ENCODE data around the gene LAMB1. TPM values are rescaled to one million over a fixed set of nuclear protein-coding genes. Genes with fewer than 3 reads are reported as not detected.

Gene LAMB1
- polyA plus RNA-seq (2013, experiment 1 of 2), result 56.2 TPM
- polyA plus RNA-seq (2013, experiment 2 of 2), result 61.1 TPM

GRCh38 chr7:108002726-108003598 lies at the start of gene LAMB1:
TSS of gene LAMB1 (minus strand) at chr7:108003161. CDS start at chr7:108002885, 276 bp downstream.
- Histone ChIP-seq H3K9me3 (ENCODE audit: insufficient read depth, low read depth, low read length) (no peaks in the 10 kb centered on the region), H3K27ac (ENCODE audit: low read depth, low read length) (peak within 1 kb of the TSS; percentile 52), H3K4me3 (ENCODE audit: low read length) (peak within 1 kb of the TSS; percentile 76), H3K36me3 (ENCODE audit: insufficient read depth, low read length) (peaks cover 22% of the 10 kb centered on the region), H3K4me1 (ENCODE audit: insufficient read depth, low read length) (peaks cover 33% of the 10 kb centered on the region; the same call in 1 of the 2 replicates), H3K27me3 (ENCODE audit: insufficient read depth, low read length) (peaks cover 73% of the 10 kb centered on the region), H3K9ac (ENCODE audit: low read depth, low read length) (peak within 1 kb of the TSS; percentile 80)
- WGBS, result under 1% methylated on average over 75 of the region's 75 CpGs

- Histone ChIP-seq H3K36me3 (ENCODE audit: insufficient read depth, low read length) (no peaks in the 10 kb centered on the region), H3K4me1 (ENCODE audit: insufficient read depth, low read length) (0 out of 2 replicates have a peak, but pooled peaks cover 5% of the 10 kb centered on the region), H3K27me3 (ENCODE audit: insufficient read depth, low read length) (no peaks in the 10 kb centered on the region), H3K4me3 (ENCODE audit: low read length) (no peak overlapping the region), H3K27ac (ENCODE audit: low read depth, low read length) (no peak overlapping the region), H3K9me3 (ENCODE audit: insufficient read depth, low read depth, low read length) (no peaks in the 10 kb centered on the region), H3K9ac (ENCODE audit: low read depth, low read length) (no peak overlapping the region)
- WGBS, result no CpG with 5 or more reads among the region's 1 CpG
Measured at GRCh38 chr7:108051454-108051853, 48.5 kb upstream of the LAMB1 start.

GRCh38 chr7:108049962-108050361 lies 47.0 kb upstream of the LAMB1 start:
- H3K9me3 ChIP-seq (ENCODE audit: insufficient read depth, low read depth, low read length), result no peaks in the 10 kb centered on the region
- 0 out of 2 replicates have a peak, but pooled peaks cover 5% of the 10 kb centered on the region for H3K4me1 ChIP-seq (ENCODE audit: insufficient read depth, low read length)
- H3K27ac ChIP-seq (ENCODE audit: low read depth, low read length), result no peak overlapping the region
- H3K27me3 ChIP-seq (ENCODE audit: insufficient read depth, low read length), result no peaks in the 10 kb centered on the region
- H3K4me3 ChIP-seq (ENCODE audit: low read length), result no peak overlapping the region
- H3K36me3 ChIP-seq (ENCODE audit: insufficient read depth, low read length), result no peaks in the 10 kb centered on the region
- WGBS, result 76% methylated on average over 3 of the region's 3 CpGs
- H3K9ac ChIP-seq (ENCODE audit: low read depth, low read length), result no peak overlapping the region

- Histone ChIP-seq H3K4me1 (ENCODE audit: insufficient read depth, low read length) (0 out of 2 replicates have a peak, but pooled peaks cover 5% of the 10 kb centered on the region), H3K4me3 (ENCODE audit: low read length) (no peak overlapping the region), H3K27ac (ENCODE audit: low read depth, low read length) (no peak overlapping the region), H3K27me3 (ENCODE audit: insufficient read depth, low read length) (no peaks in the 10 kb centered on the region), H3K9ac (ENCODE audit: low read depth, low read length) (no peak overlapping the region), H3K9me3 (ENCODE audit: insufficient read depth, low read depth, low read length) (no peaks in the 10 kb centered on the region), H3K36me3 (ENCODE audit: insufficient read depth, low read length) (no peaks in the 10 kb centered on the region)
- 96% methylated on average over 3 of the region's 3 CpGs for WGBS
Measured at GRCh38 chr7:108048422-108048821, 45.5 kb upstream of the LAMB1 start.

- 0 out of 2 replicates have a peak, but pooled peaks cover 5% of the 10 kb centered on the region for H3K4me1 ChIP-seq (ENCODE audit: insufficient read depth, low read length)
- 94% methylated on average over 6 of the region's 6 CpGs for WGBS
- no peak overlapping the region for H3K4me3 ChIP-seq (ENCODE audit: low read length)
- H3K36me3 ChIP-seq (ENCODE audit: insufficient read depth, low read length), result no peaks in the 10 kb centered on the region
- H3K27ac ChIP-seq (ENCODE audit: low read depth, low read length), result no peak overlapping the region
- no peak overlapping the region for H3K9ac ChIP-seq (ENCODE audit: low read depth, low read length)
- no peaks in the 10 kb centered on the region for H3K27me3 ChIP-seq (ENCODE audit: insufficient read depth, low read length)
- no peaks in the 10 kb centered on the region for H3K9me3 ChIP-seq (ENCODE audit: insufficient read depth, low read depth, low read length)
Measured at GRCh38 chr7:108046952-108047506, 44.1 kb upstream of the LAMB1 start.

GRCh38 chr7:108045669-108046068 lies 42.7 kb upstream of the LAMB1 start:
- no peak overlapping the region for H3K4me3 ChIP-seq (ENCODE audit: low read length)
- H3K36me3 ChIP-seq (ENCODE audit: insufficient read depth, low read length), result no peaks in the 10 kb centered on the region
- H3K9ac ChIP-seq (ENCODE audit: low read depth, low read length), result no peak overlapping the region
- WGBS, result 90% methylated on average over 1 of the region's 1 CpG
- H3K27me3 ChIP-seq (ENCODE audit: insufficient read depth, low read length), result no peaks in the 10 kb centered on the region
- H3K9me3 ChIP-seq (ENCODE audit: insufficient read depth, low read depth, low read length), result no peaks in the 10 kb centered on the region
- H3K4me1 ChIP-seq (ENCODE audit: insufficient read depth, low read length), result 0 out of 2 replicates have a peak, but pooled peaks cover 5% of the 10 kb centered on the region
- H3K27ac ChIP-seq (ENCODE audit: low read depth, low read length), result no peak overlapping the region

GRCh38 chr7:108045154-108045553 lies 42.2 kb upstream of the LAMB1 start:
- Histone ChIP-seq H3K27me3 (ENCODE audit: insufficient read depth, low read length) (no peaks in the 10 kb centered on the region), H3K27ac (ENCODE audit: low read depth, low read length) (no peak overlapping the region), H3K4me3 (ENCODE audit: low read length) (no peak overlapping the region), H3K4me1 (ENCODE audit: insufficient read depth, low read length) (0 out of 2 replicates have a peak, but pooled peaks cover 4% of the 10 kb centered on the region), H3K9ac (ENCODE audit: low read depth, low read length) (no peak overlapping the region), H3K36me3 (ENCODE audit: insufficient read depth, low read length) (no peaks in the 10 kb centered on the region), H3K9me3 (ENCODE audit: insufficient read depth, low read depth, low read length) (no peaks in the 10 kb centered on the region)
- 89% methylated on average over 1 of the region's 1 CpG for WGBS

GRCh38 chr7:108044345-108044744 lies 41.4 kb upstream of the LAMB1 start:
- 90% methylated on average over 2 of the region's 2 CpGs for WGBS
- H3K27ac ChIP-seq (ENCODE audit: low read depth, low read length), result no peak overlapping the region
- no peak overlapping the region for H3K4me3 ChIP-seq (ENCODE audit: low read length)
- H3K27me3 ChIP-seq (ENCODE audit: insufficient read depth, low read length), result no peaks in the 10 kb centered on the region
- H3K36me3 ChIP-seq (ENCODE audit: insufficient read depth, low read length), result no peaks in the 10 kb centered on the region
- H3K9me3 ChIP-seq (ENCODE audit: insufficient read depth, low read depth, low read length), result no peaks in the 10 kb centered on the region
- no peaks in the 10 kb centered on the region for H3K4me1 ChIP-seq (ENCODE audit: insufficient read depth, low read length)
- H3K9ac ChIP-seq (ENCODE audit: low read depth, low read length), result no peak overlapping the region

- no peak overlapping the region for H3K9ac ChIP-seq (ENCODE audit: low read depth, low read length)
- no peak overlapping the region for H3K27ac ChIP-seq (ENCODE audit: low read depth, low read length)
- no peaks in the 10 kb centered on the region for H3K36me3 ChIP-seq (ENCODE audit: insufficient read depth, low read length)
- H3K9me3 ChIP-seq (ENCODE audit: insufficient read depth, low read depth, low read length), result no peaks in the 10 kb centered on the region
- H3K27me3 ChIP-seq (ENCODE audit: insufficient read depth, low read length), result no peaks in the 10 kb centered on the region
- no peak overlapping the region for H3K4me3 ChIP-seq (ENCODE audit: low read length)
- peaks cover 11% of the 10 kb centered on the region for H3K4me1 ChIP-seq (ENCODE audit: insufficient read depth, low read length)
Measured at GRCh38 chr7:108038986-108039385, 36.0 kb upstream of the LAMB1 start.

GRCh38 chr7:108037741-108038140 lies 34.8 kb upstream of the LAMB1 start:
- WGBS, result 75% methylated on average over 1 of the region's 1 CpG
- Histone ChIP-seq H3K9ac (ENCODE audit: low read depth, low read length) (no peak overlapping the region), H3K4me1 (ENCODE audit: insufficient read depth, low read length) (peaks cover 21% of the 10 kb centered on the region), H3K9me3 (ENCODE audit: insufficient read depth, low read depth, low read length) (no peaks in the 10 kb centered on the region), H3K27me3 (ENCODE audit: insufficient read depth, low read length) (no peaks in the 10 kb centered on the region), H3K36me3 (ENCODE audit: insufficient read depth, low read length) (no peaks in the 10 kb centered on the region), H3K27ac (ENCODE audit: low read depth, low read length) (no peak overlapping the region), H3K4me3 (ENCODE audit: low read length) (no peak overlapping the region)

GRCh38 chr7:108037140-108037539 lies 34.2 kb upstream of the LAMB1 start:
- Histone ChIP-seq H3K4me1 (ENCODE audit: insufficient read depth, low read length) (peaks cover 21% of the 10 kb centered on the region), H3K27ac (ENCODE audit: low read depth, low read length) (no peak overlapping the region), H3K4me3 (ENCODE audit: low read length) (no peak overlapping the region), H3K9ac (ENCODE audit: low read depth, low read length) (no peak overlapping the region), H3K9me3 (ENCODE audit: insufficient read depth, low read depth, low read length) (no peaks in the 10 kb centered on the region), H3K27me3 (ENCODE audit: insufficient read depth, low read length) (no peaks in the 10 kb centered on the region), H3K36me3 (ENCODE audit: insufficient read depth, low read length) (no peaks in the 10 kb centered on the region)
- 91% methylated on average over 3 of the region's 3 CpGs for WGBS

All from HUES64 (cell line).